ENCODE measurements around the gene SGCG.
"Not testable (repeated sequence)": the region's sequence is repeated elsewhere in the genome, so short reads cannot be mapped to it uniquely, and the experiment has no call there.

SGCG gene

GRCh38 chr13:23212671-23213070 lies 31.9 kb downstream of the SGCG start:
- DNase-seq (ENCODE audit: low spot score), result no peak

DNA sequence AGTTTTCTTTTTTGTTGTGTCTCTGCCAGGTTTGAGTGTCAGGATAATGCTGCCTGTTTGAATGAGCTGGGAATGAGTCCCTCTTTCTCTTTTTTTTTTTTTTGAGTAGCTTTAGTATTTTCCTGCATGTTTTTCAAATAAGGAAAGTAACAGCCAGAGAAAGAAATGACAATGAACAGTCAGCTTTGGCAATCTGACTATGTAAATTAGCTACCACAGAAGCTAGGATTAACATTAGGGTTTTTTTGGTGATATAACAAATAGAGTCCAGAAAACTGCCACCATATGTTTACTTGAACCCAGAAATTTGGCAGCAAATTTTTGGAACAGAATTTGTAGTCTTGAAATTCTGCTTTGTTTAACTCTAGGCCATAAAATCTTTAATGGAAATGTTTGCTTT lies 50.5 kb downstream of the SGCG start:
- DNase-seq (ENCODE audit: low spot score), result no peak

DNA sequence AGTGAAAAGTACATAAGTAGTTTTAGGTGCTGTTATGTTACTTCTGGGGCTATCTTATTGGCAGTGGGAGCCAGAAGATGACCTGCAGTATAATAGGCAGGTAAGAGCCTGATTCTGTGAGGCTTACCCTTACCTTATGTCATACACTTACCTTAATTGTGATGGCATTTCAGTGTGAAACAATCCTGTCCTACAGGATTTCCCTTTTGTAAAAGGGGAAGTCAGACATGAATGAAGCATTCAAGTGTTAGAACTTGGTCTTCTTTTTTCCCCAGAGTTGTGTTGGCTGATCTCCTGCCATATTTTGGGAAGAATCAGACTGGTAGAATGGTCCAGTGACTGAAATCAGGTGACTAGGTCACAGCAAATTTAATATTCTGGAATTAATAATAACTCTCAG lies 55.2 kb downstream of the SGCG start:
- no peak for DNase-seq (ENCODE audit: low spot score)

GRCh38 chr13:23243066-23243465 lies 62.3 kb downstream of the SGCG start:
- no peak for DNase-seq (ENCODE audit: low spot score)

DNA sequence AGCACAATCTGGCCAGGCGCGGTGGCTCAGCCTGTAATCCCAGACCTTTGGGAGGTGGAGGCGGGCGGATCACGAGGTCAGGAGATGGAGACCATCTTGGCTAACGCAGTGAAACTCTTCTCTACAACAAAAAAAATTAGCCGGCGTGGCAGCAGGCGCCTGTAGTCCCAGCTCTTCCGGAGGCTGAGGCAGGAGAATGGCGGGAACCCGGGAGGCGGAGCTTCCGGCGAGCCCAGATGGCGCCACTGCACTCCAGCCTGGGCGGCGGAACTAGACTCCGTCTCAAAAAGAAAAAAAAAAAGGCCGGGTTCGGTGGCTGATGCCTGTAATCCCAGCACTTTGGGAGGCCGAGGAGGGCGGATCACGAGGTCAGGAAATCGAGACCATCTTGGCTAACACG lies 67.6 kb downstream of the SGCG start:
- DNase-seq (ENCODE audit: low spot score), result not testable (repeated sequence)

DNA sequence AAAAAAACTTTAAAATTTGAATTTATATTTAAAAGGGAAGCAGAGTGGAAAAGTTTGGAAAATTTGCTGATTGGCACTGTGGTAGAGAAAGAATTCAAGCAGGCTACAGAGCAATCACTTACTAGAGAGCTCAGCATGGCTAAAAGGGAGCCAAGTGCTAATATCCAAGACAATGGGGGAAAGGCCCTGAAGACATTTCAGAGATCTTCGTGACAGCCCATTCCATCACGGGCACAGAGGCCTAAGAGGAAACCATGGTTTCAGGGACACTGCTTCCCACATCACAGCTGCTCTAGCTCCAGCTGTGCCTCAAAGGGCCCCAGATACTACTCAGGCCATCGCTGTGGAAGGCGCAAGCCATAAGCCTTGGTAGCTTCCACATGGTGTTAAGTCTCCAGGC lies 73.7 kb downstream of the SGCG start:
- no peak for DNase-seq (ENCODE audit: low spot score)

- no peak for DNase-seq (ENCODE audit: low spot score)
Measured at GRCh38 chr13:23267571-23267970, 86.8 kb downstream of the SGCG start.

DNA sequence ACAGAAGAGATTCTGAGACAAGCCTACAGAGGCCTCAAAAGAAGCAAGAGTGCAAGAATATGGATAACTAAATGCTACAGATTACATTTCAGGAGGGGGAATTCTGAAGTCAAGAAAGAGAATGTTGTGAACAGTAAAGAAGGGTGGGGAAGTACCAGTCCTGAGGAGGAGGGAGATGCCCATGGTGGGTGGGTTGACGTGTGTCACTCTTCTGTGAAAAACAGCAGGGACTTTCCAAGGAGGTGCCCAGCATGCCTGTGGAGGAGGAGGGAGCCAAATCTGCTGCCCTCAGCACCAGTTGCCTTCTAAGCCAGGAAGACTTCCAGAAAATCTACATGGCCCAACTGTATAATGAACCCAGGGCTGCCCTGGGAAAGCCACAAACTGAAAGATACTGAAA lies 87.7 kb downstream of the SGCG start:
- no peak for DNase-seq (ENCODE audit: low spot score)

GRCh38 chr13:23271331-23271730 lies 90.6 kb downstream of the SGCG start:
- no peak for DNase-seq (ENCODE audit: low spot score)

GRCh38 chr13:23273498-23273897 lies 92.7 kb downstream of the SGCG start:
- no peak for DNase-seq (ENCODE audit: low spot score)

DNA sequence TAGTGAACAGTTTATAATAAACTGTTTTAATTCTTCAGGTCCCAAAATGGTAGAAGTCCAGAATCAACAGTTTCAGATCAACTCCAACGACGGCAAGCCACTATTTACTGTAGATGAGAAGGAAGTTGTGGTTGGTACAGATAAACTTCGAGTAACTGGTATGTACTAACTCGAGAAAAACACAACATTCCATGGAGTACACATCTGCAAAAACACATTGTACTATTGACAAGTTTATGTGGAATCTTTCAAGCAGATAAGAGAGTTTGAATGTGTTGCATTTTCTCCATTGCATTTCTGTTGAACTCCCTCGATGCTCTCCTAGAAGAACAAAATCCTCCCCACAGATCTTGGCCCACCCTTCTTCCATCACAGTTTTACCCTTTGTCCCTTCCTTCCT lies 98.5 kb downstream of the SGCG start:
- no peak for DNase-seq (ENCODE audit: low spot score)

DNA sequence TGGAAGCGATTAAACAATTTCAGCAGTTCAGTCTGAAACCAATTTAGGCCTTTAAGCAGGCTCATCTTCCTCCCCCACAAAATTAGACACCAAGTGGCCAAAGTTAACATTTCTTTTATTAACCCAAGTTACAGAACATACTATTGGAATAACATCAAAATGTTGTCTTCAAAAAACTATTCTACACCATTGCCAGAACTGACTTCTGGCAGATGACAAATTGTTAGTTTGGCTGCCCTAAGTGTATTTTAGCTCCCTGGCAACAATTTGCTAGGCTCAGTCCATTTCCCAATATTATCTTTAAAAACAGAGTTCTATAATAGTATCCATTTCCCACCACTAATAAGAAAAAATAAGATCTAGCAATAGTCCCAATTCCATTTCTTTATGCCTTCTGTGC lies 107.8 kb downstream of the SGCG start:
- no peak for DNase-seq (ENCODE audit: low spot score)

DNA sequence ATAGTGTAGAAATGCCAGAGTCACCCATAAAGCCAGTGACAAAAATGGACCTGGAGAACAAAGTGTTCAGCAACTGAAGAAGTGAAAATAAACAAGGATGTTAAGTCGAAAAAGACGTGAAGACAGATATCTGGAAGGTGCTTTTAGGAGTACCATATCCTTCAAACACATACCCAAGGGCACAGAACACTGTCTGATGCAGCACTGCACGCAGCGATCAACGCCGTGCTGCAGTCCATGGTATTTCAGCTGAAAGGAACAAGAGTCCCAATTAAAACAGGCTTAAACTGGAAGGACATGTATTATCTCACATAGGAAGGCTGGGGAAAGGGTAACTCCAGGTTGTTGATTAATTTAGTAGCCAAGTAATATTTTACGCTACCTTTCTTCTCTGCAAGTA lies 108.2 kb downstream of the SGCG start:
- DNase-seq (ENCODE audit: low spot score), result no peak

DNA sequence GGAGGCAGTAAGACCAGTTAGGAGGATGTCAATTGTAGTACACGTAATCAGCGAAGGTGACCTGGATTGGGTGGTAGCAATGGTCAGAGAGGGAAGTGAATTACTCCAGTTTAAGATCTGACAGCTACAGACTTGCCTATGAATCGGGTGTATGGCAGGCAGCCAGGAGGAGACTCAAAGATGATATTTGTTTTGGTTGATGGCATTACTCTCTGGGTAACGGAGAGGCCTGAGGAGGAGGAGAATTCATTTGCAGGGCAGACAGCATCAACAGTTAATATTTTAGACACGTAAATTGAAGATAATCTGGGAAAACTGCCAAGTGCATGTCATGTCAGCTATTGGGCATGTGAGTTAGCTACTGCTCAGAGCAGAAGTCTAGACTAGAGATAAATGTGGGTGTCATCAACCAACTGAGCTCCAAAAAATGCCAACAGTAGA lies 109.2 kb downstream of the SGCG start:
- no peak for DNase-seq (ENCODE audit: low spot score)

DNA sequence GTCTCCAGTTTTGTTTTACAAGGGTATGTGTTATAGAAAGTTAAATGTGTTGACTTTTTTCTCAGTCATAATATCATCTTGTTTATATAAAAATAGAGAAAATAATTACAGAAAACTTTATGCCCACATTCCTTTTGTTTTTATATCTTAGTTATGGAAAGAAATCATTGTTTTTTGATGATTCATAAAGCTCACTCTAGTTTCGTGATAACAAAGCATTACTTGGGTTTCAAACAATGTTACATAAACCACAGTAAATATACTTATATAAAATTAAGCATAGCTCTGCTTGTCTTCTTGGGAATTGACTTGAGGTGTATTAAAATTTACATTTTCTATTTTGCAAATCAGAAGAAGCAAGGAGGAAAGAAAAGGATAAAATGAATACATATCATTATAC lies 111.8 kb downstream of the SGCG start:
- DNase-seq (ENCODE audit: low spot score), result no peak

DNA sequence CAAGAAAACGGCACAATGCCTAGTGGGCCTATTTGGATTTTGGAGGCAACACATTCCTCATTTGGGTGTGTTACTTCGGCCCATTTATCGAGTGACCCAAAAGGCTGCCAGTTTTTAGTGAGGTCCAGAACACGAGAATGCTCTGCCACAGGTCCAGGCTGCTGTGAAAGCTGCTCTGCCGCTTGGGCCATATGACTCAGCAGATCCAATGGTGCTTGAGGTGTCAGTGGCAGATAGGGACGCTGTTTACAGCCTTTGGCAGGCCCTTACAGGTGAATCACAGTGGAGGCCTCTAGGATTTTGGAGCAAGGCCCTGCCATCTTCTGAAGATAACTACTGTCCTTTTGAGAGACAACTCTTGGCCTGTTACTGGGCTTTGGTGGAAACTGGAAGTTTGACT lies 134.1 kb downstream of the SGCG start:
- not testable (repeated sequence) for DNase-seq (ENCODE audit: low spot score)

- no peak for DNase-seq (ENCODE audit: low spot score)
Measured at GRCh38 chr13:23319883-23320224, 139.1 kb downstream of the SGCG start.

GRCh38 chr13:23320926-23321534 lies 140.3 kb downstream of the SGCG start:
- DNase-seq (ENCODE audit: low spot score), result no peak

GRCh38 chr13:23321535-23322241 lies 140.9 kb downstream of the SGCG start:
- DNase-seq (ENCODE audit: low spot score), result no peak

GRCh38 chr13:23322353-23323336 lies 141.9 kb downstream of the SGCG start:
- DNase-seq (ENCODE audit: low spot score), result no peak

DNA sequence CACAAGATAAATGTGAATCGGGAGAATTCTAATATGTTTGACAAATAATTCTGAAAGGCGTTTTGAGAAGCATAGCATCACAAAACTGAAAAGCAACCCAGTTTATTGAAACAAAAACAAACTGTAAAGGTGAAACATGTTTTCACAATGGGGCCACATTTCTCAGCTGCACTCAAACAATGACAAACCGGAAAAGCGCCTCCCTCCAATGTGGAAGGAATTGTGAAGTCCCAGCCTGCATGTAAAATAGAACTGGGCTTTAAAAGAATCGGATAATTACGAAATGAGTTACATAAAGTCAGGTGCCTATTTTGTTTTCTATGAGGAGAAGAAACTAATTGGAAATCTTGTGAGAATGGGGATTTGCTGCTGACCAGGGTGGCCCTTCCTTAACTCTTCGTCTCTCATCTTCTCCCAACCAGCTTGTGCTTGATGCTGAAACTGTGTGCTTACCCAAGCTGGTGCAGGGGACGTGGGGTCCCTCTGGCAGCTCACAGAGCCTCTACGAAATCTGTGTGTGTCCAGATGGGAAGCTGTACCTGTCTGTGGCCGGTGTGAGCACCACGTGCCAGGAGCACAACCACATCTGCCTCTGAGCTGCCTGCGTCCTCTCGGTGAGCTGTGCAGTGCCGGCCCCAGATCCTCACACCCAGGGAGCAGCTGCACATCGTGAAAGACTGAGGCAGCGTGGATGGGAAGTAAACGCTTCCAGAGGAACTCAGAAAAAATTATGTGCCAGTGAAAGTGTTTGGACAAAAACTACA lies 143.3 kb downstream of the SGCG start:
- no peak for DNase-seq (ENCODE audit: low spot score)

DNA sequence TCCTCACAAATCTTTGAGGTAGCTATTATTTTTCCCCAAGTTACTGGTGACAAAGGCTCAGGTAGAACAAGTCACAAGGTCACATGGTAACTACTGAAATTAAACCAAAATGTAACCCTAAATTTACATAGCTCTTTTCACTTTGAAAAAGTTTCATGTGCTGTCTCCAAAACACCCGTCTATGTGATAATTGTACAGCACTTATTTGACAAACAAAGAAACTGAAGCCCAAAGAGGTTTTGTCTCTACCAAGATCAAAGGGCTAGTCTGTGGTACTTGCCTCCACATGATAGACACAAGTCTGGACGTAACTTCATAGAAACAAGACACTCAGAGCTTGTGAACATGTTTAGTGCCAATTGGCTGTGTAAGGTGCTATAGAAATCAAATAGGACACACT lies 144.4 kb downstream of the SGCG start:
- no peak for DNase-seq (ENCODE audit: low spot score)

All from CD4-positive, alpha-beta T cell treated with Interleukin-6 at 100 ng/mL for 8 hours (primary cell).